Stimulated activated CD4-positive, alpha-beta T cell treated with anti-CD3 and anti-CD28 coated beads, Interleukin-1b, Interleukin-23, amount 100 ng/mL, for 24 hours (primary cell): ENCODE measurements around the gene LYST.

Experiments
- DNase-seq, 4 experiments: peaks; one replicate each; pipeline ENCODE4 v3.0.0-alpha.2; 2020; ENCODE audit warnings: low read depth in 4 of 4, low spot score in 1 of 4

LYST gene

DNA sequence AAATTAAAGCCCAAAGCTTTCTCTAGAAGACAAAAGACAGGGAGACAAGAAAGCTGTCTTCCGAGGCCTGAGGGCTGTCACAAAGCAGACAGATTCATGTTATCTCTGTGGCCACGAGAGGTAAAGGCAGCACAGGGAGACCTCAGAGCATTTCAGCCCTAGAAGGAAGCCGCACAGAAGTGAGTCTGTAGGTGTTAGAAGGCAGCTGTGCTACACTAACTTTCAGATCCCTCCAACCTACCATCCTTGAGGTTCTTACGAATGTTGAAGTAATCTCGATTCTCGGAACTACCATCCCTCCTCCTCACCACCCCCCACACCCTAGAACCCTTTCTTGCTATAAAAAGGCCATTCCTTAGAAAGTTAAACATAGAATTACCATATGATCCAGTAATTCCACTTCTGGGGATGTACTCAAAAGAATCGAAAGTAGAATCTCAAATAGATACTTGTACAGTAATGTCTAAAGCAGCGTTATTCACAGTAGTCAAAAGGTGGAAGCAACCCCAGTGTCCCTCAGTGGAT is 21.5 kb upstream of the LYST start:
- peak in 2 of 4 experiments; percentile 42 to 65 for DNase-seq

- no peak for DNase-seq
Measured at GRCh38 chr1:235887676-235888075, 21.0 kb upstream of the LYST start.

DNA sequence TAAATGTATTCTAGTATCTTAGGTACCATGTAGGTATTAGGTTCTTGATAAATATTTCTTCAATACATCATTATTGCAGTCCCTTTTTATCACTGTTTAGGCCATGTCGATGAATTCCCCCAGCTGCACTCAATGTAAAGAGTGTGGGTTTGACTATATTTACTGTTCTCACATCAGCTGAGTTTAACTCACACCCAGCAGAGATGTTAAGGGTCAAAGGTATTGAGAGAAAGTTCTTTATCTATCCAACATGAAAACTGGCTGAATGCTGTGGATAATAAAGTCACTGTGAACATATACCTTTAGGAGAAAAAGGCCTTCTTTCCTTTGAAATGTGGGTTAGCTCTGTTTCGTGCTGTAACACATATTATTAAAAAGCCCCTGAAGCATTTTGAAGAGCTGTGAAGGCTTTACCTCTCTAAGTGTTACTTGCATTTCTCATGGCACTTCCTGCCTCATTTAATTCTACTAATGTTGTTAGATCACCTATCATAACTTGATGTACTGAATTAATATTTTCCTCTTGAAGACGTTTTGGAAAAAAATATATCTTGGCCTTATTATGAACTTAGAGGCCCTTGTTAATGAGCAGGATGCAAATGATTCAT is 19.1 kb upstream of the LYST start:
- DNase-seq = no peak

DNA sequence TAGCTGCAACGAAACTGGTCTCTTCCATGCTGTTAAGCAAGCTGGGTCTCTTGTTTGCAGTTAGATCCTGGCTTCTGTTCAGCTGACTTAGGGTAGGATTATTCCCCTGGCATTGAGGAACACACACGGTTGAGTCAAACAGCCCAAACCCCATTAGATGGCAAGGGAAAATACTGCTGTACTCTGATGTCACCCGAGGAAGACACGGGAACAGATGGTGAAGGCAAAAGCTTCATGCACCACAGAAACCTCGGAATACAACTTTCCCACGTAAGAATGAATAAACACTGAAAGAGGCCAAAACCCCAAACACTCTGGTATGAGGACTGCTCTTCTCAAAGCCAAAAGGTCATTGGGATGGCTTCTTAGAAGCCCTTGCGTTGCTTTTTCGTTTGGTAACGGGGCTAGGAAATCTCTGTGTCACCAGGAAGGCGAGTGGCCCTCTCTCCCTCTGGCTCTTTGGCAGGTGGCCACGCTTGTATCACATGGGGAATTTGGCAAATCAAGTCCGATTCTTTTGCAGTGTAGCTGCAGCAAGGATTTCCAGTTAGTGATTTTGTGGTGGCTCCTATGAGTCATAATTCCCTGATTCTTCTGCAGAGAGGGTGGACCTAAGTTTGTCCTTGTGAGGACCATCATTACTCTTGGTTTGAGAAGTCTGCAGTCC is 16.7 kb upstream of the LYST start:
- no peak for DNase-seq

DNA sequence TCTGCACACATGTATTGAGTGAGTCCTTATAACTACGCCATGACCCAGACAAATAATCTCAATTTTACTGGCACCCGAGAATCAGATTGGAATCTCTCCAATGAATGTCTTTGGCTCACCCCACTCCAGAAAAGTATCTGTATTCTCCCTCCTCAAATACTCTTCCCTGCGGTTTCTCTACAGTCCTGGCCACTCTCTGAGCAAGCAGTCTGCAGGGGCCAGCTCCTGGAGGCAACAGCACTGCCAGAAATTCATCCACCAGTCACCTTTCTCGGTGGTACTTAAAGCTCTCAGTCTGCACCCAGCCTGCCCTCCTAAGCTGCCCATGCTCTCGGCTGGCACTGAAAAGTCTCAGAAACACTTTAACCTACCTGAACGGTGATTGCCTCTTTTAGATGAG is 16.1 kb upstream of the LYST start:
- DNase-seq = no peak

- no peak for DNase-seq
Measured at GRCh38 chr1:235881930-235882700, 15.4 kb upstream of the LYST start.

- DNase-seq = no peak
Measured at GRCh38 chr1:235878082-235878811, 11.5 kb upstream of the LYST start.

GRCh38 chr1:235876402-235876841 is 9.7 kb upstream of the LYST start:
- DNase-seq = no peak

- no peak for DNase-seq
Measured at GRCh38 chr1:235875036-235875597, 8.4 kb upstream of the LYST start.

DNA sequence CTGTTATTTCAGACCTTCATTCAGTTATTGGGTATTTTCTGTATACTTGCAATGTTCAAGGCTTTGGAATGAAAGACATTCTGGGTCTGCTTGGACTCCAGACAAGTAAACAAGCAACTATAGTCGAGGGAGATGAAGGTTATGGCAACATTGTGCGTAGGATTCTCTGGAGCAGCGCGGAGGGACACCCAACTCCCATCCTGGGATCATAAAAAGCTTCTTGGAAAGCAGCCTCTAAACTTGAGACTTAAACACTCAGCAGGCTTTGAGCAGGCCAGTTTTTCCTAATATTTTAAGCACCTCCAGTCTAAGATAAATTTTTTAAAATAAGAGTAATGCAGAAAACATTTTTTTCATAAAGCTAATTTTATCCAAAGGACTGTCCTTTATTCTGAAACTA is 7.6 kb upstream of the LYST start:
- no peak for DNase-seq

DNA sequence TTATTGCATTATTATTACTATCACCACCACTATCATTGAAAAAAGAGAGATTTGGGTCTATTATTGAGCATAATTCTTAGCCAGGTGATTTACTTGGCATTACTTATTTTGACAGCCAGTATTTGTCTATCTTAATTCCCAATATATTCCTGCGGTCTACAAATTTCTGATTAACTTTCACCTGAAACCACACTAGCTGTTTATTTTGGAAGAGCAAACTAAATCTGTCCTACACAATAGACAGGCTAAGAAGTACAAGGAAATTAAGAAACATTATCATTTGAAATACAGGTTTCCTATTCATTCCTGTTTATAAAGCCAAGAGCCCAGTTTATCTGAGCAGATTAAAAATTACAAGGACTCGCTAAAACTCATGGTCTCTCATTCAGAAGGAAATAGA is 6.9 kb upstream of the LYST start:
- no peak for DNase-seq

DNA sequence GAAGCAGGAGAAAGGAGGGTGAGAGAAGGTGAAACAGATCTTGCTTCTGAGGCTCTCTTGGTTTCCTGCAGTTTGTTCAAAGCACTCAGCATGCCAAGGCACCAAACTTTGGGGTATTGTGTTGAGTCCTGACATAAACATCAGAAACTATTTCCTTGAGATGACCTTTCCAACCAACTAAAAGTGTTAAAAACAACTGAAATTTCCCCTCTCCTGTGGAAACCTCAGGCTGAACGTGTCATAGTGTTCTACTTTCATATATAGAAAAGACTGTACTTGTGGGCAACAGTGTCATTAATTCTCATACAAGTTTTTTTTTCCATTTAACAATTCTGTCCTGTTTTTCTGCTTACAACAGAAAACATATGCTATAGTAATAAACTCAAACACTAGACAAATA is 6.3 kb upstream of the LYST start:
- no peak for DNase-seq

- DNase-seq = no peak
Measured at GRCh38 chr1:235872270-235872669, 5.6 kb upstream of the LYST start.

GRCh38 chr1:235867903-235868469 is 1.3 kb upstream of the LYST start:
- no peak for DNase-seq

DNA sequence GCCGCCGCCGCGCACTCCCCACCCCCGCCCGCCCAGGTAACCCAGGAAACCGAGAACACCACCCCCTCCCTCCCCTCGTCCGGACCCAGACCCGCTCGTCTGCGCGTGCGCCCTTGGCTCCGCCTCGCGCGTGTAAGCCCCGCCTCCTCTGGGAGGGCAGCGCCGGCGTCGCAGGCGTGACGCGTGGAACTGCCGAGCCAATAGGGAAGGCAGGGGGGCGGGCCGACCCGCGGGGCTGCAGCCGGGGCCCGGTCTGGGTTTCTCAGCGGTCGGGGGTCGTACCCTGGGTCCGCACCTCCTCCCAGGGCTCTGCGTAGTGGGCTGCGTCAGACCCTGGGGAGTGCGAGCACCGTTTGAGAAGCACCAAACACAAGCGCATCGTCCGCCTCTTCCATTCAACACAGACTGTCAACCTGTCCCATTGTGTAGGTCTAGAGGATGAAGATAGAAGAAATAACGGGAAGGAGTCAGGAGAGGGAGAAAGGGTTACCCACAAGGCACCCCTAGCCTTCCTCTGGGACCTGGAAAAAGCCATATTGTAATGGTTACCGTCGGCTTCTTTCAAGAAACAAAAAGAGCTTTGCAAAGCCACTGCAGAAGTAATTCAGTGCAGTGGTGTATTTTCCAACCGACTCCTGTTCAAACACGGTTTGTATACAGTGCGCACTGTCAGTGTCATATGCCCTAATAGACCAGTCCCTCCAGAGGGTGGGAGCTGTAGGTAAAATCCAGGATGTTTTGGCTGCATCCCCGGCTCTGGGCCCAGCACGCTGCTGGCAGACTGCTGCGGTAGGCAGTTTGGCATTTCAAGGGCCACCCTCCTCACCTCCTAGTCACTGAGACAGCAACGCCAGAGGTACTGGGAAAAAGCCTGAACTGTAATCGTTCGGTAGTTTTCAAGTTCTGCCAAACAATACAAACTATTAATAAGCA is 473 bp upstream of the LYST start:
- peak; percentile 89 to 96 (median 94) for DNase-seq

DNA sequence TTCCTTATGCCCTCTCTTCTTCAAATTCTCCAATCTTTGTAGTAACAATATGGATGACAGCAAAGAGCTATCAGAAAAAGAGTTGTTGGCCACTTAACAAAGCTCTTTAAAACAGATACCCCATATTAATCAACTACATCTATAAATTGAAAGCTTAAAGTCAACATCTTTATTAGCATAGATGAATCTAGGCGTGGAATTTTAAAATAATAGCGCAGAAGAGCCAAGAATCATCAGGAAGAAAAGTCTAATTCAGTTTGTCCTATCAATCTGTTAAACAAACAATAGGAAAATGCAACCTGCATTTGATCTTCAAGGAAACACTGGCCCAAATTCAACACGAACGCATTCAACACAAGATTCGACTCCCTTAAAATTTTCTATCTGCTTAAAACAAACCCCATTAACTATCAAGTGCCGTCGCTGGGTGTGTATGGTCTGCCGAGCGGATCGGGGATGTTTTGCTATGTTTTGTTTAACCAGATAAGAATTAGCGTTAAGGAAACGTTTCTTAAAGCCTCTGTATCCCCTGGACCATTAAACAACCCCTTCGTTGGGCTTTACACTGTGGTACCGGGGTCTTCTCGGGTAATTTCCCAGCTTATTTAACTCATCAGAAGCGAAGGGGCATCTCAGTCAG is 1.0 kb downstream of the LYST start:
- DNase-seq = no peak

GRCh38 chr1:235864931-235865525 is 1.7 kb downstream of the LYST start:
- DNase-seq = no peak

- no peak for DNase-seq
Measured at GRCh38 chr1:235864469-235864868, 2.2 kb downstream of the LYST start.

GRCh38 chr1:235863699-235864093 is 3.0 kb downstream of the LYST start:
- no peak for DNase-seq
